K562 (cell line): ENCODE data around the gene BEST1. TPM values are rescaled to one million over a fixed set of nuclear protein-coding genes. Genes with fewer than 3 reads are reported as not detected.
A peak's percentile ranks its signal among the peaks of the same experiment; 100 is the strongest.

Experiments used
- FIP1L1 ChIP-seq: fragments of 200-400 bp; formaldehyde crosslinking; IDR thresholded peaks from 2 replicates; pipeline ENCODE4 v1.6.1; 2018; ENCODE audit warnings: mild to moderate bottlenecking, low read depth, low read length; ENCODE audit not compliant: poor library complexity, severe bottlenecking
- JUN ChIP-seq, 2 experiments: sonication (generic) in 1 of 2; formaldehyde crosslinking in 1 of 2; IDR thresholded peaks; 2 replicates each; pipeline versions ENCODE4 v1.6.1 to v1.8.0; 2012 to 2022; ENCODE audit warnings: borderline replicate concordance in 2 of 2, mild to moderate bottlenecking in 2 of 2, improper control_type of control experiment in 1 of 2, low read depth in 1 of 2, low read length in 1 of 2, missing genetic modification reagents in 1 of 2
- NR0B1 ChIP-seq: fragments of 450-650 bp; IDR thresholded peaks from one replicate; pipeline ENCODE4 v1.6.1; 2018; ENCODE audit warnings: mild to moderate bottlenecking, moderate library complexity; ENCODE audit not compliant: partially characterized antibody
- PBX2 ChIP-seq, 2 experiments: IDR thresholded peaks in 1 of 2; conservative IDR thresholded peaks in 1 of 2; 2 replicates each; pipeline ENCODE4 v1.6.1; 2016; ENCODE audit warnings: low read depth in 2 of 2, mild to moderate bottlenecking in 1 of 2, missing compliant biosample characterization in 1 of 2, missing genetic modification characterization in 1 of 2, moderate library complexity in 1 of 2
- PHF21A ChIP-seq: fragments of 450-650 bp; IDR thresholded peaks from 2 replicates; pipeline ENCODE4 v1.6.1; 2017; ENCODE audit warnings: low read depth, borderline replicate concordance
- POLR2B ChIP-seq: fragments of 450-650 bp; IDR thresholded peaks from 2 replicates; pipeline ENCODE4 v1.6.1; 2018; ENCODE audit warnings: low read depth; ENCODE audit not compliant: partially characterized antibody
- SOX6 ChIP-seq: fragments of 450-650 bp; IDR thresholded peaks from 2 replicates; pipeline ENCODE4 v1.6.1; 2014; ENCODE audit warnings: mild to moderate bottlenecking
- STAT5B ChIP-seq: fragments of 250-450 bp; sonication (Bioruptor Pico); IDR thresholded peaks from 2 replicates; pipeline ENCODE4 v1.8.0; 2021; ENCODE audit warnings: mild to moderate bottlenecking, inconsistent platforms
- polyA plus RNA-seq, 8 experiments: library from polyadenylated mRNA; depleted of rRNA in 4 of 8; stranded (reverse) in 5 of 8; unstranded in 3 of 8; fragments of >200 nt; fragmentation: Nextera tagmentation in 2 of 8; fragmentation: Illumina TruSeq in 1 of 8; extraction: Ambion mirVana in 2 of 8; extraction: Trizol in 1 of 8; gene quantifications; 2 replicates each; pipeline versions ENCODE4 v1.2.1 to v1.2.3, GENCODE V29; 2011 to 2014; ENCODE audit warnings: inconsistent platforms in 1 of 8, missing spikeins in 1 of 8
- total RNA-seq, 7 experiments: library from RNA; depleted of rRNA in 6 of 7; stranded (reverse); fragments of >200 nt in 6 of 7; fragmentation: Illumina TruSeq in 2 of 7; extraction: Trizol in 2 of 7; gene quantifications; 2 replicates each; pipeline versions ENCODE4 v1.2.1 to v1.2.3, GENCODE V29; 2011 to 2021; ENCODE audit warnings: low replicate concordance in 1 of 7
- TF ChIP-seq, protein P1 (sequence below): fragments of 450-650 bp; formaldehyde crosslinking; IDR thresholded peaks from 2 replicates; pipeline ENCODE4 v1.4.0; 2020; ENCODE audit warnings: mild to moderate bottlenecking, moderate library complexity
- TF ChIP-seq, protein P2 (sequence below): sonication (generic); formaldehyde crosslinking; IDR thresholded peaks from 2 replicates; pipeline ENCODE4 v1.8.0; 2023; ENCODE audit warnings: mild to moderate bottlenecking, missing genetic modification reagents

BEST1 gene
- total and polyA plus RNA-seq, 9 of the 15 experiments (the other 6 are each of a cell fraction or from before 2014, with no cell fraction given) = 0.07 to 1.3 (median 0.40) TPM

GRCh38 chr11:61949169-61950034 lies 749 bp upstream of the BEST1 start (continued):
- TF ChIP-seq JUN (IDR thresholded peaks at IDR 0.05; ENCODE audit: borderline replicate concordance, low read depth, low read length) = peak; percentile 87
- TF ChIP-seq JUN (CRISPR knock-in tag; IDR thresholded peaks at IDR 0.05; ENCODE audit: borderline replicate concordance) = no peak
- TF ChIP-seq FIP1L1 = no peak
- no peak for TF ChIP-seq PBX2 (CRISPR knock-in tag; IDR thresholded peaks at IDR 0.05; ENCODE audit: low read depth)
- peak; percentile 57 for TF ChIP-seq PBX2 (tag; conservative IDR thresholded peaks at IDR 0.05; ENCODE audit: low read depth)
- TF ChIP-seq, protein P1, sequence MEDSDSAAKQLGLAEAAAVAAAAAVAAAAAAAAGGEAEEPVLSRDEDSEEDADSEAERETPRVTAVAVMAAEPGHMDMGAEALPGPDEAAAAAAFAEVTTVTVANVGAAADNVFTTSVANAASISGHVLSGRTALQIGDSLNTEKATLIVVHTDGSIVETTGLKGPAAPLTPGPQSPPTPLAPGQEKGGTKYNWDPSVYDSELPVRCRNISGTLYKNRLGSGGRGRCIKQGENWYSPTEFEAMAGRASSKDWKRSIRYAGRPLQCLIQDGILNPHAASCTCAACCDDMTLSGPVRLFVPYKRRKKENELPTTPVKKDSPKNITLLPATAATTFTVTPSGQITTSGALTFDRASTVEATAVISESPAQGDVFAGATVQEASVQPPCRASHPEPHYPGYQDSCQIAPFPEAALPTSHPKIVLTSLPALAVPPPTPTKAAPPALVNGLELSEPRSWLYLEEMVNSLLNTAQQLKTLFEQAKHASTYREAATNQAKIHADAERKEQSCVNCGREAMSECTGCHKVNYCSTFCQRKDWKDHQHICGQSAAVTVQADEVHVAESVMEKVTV (CRISPR knock-in tag) = peak; percentile 32; the same call in 1 of the 2 replicates
- TF ChIP-seq PHF21A = no peak
- TF ChIP-seq SOX6 = peak; percentile 64; the same call in 1 of the 2 replicates
- TF ChIP-seq POLR2B = peak; percentile 83
- TF ChIP-seq NR0B1 = no peak
- TF ChIP-seq, protein P2, sequence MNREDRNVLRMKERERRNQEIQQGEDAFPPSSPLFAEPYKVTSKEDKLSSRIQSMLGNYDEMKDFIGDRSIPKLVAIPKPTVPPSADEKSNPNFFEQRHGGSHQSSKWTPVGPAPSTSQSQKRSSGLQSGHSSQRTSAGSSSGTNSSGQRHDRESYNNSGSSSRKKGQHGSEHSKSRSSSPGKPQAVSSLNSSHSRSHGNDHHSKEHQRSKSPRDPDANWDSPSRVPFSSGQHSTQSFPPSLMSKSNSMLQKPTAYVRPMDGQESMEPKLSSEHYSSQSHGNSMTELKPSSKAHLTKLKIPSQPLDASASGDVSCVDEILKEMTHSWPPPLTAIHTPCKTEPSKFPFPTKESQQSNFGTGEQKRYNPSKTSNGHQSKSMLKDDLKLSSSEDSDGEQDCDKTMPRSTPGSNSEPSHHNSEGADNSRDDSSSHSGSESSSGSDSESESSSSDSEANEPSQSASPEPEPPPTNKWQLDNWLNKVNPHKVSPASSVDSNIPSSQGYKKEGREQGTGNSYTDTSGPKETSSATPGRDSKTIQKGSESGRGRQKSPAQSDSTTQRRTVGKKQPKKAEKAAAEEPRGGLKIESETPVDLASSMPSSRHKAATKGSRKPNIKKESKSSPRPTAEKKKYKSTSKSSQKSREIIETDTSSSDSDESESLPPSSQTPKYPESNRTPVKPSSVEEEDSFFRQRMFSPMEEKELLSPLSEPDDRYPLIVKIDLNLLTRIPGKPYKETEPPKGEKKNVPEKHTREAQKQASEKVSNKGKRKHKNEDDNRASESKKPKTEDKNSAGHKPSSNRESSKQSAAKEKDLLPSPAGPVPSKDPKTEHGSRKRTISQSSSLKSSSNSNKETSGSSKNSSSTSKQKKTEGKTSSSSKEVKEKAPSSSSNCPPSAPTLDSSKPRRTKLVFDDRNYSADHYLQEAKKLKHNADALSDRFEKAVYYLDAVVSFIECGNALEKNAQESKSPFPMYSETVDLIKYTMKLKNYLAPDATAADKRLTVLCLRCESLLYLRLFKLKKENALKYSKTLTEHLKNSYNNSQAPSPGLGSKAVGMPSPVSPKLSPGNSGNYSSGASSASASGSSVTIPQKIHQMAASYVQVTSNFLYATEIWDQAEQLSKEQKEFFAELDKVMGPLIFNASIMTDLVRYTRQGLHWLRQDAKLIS (CRISPR knock-in tag) = peak; percentile 31; the same call in 1 of the 2 replicates
- no peak for TF ChIP-seq STAT5B (CRISPR knock-in tag)
